Measurements from ENCODE around the gene EPS15. TPM values are rescaled to one million over a fixed set of nuclear protein-coding genes. Genes with fewer than 3 reads are reported as not detected.
"Not testable (repeated sequence)": the region's sequence is repeated elsewhere in the genome, so short reads cannot be mapped to it uniquely, and the experiment has no call there.

The EPS15 gene
- total RNA-seq, 1 donor from 2014 or later = 20.6 TPM

DNA sequence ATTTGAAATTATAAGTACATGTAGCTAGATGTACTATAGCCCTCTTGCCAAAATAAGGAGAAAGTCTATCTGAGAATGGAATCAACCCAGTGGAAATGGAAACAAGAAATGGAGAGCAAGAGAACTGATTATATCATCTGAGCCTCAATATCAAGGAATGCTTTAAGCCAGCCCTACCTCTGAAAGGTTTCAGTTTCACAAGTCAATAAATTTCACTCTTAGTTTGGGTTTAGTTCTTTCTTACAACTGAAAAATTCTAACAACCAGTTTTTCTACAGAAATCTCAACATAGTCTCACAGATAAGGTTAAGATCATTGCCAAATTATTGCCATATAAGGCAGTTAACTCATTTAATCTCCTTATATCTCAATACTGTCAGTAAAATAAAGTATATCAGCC is 80.0 kb downstream of the EPS15 start:
- H3K4me3 ChIP-seq (ENCODE audit: low read depth, low read length) = no peak overlapping the region
- no peak for DNase-seq (ENCODE audit: low read depth)
- TF ChIP-seq CTCF (conservative IDR thresholded peaks at IDR 0.05; ENCODE audit: low read depth, low read length) = no peak

DNA sequence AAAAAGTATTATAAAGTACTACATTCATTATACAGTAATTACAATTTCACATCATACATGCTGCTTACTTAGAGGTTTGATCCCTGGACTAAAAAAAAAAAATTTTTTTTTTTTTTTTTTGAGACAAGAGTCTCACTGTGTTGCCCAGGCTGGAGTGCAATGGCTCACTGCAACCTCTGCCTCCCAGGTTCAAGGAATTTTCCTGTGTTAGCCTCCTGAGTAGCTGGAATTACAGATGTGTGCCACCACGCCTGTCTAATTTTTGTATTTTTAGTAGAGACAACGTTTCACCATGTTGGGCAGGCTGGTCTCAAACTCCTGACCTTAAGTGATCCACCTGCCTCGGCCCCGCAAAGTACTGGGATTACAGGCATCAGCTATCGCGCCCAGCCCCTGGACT is 81.7 kb downstream of the EPS15 start:
- not testable (repeated sequence) for DNase-seq (ENCODE audit: low read depth); H3K4me3 ChIP-seq (ENCODE audit: low read depth, low read length)

DNA sequence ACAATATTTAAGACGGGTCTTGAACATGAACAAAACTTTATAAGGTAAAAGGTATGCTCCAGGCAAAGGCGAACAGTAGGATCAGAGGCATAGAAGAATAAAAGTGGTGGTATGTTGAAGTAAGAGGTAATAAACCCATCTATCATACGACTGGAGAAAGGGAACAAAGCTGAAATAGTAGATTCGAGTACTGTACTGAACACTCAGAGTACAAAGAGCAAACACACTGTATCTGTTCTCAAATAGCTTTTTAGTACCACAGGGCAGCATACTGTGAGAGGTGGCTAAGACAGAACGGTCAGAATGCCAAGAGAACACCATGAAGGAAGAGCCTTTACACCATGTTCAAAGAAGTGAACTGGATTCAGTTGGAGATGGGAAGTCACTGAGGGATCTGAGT is 83.2 kb downstream of the EPS15 start:
- no peak for TF ChIP-seq CTCF (conservative IDR thresholded peaks at IDR 0.05; ENCODE audit: low read depth, low read length)
- no peak for DNase-seq (ENCODE audit: low read depth)

GRCh38 chr1:51433972-51434510 is 85.0 kb downstream of the EPS15 start:
- DNase-seq (ENCODE audit: low read depth) = no peak
- no peak overlapping the region for H3K4me3 ChIP-seq (ENCODE audit: low read depth, low read length)
- no peak for TF ChIP-seq CTCF (conservative IDR thresholded peaks at IDR 0.05; ENCODE audit: low read depth, low read length)

More for the DNA sequence above, 83.2 kb downstream of the EPS15 start:
- H3K4me3 ChIP-seq (ENCODE audit: low read depth, low read length) = no peak overlapping the region

DNA sequence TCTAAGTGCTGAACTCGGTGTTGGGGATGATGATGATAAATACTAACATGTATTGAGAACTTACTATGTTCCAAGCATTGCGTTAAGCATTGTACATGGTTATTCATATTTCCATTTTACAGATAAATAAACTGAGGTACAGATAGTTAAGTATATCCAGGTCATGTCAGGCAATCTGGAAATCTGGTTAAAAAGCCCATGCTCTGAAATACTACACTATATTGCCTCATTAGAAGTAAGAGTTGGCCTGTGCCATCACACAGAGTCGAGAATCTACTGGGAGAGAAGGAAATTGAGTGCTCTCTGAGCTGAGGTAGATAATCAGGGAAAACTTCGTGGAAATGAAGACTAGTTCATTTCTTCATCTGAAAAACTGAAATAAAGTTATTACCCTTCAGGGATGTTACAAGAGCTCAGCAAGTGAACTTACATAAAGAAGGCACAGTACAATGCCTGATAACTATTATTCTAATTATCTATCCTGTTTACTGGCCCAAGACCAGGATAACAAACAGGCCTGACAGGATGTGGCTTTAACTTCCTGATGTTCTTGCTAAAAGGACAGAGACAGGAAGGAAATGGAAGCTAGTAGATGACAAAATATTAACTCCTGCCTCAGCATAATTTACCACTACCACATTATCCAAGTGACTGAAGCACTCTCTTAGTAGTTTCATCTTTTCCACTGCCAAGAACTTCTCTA is 85.6 kb downstream of the EPS15 start:
- no peak overlapping the region for H3K4me3 ChIP-seq (ENCODE audit: low read depth, low read length)
- no peak for TF ChIP-seq CTCF (conservative IDR thresholded peaks at IDR 0.05; ENCODE audit: low read depth, low read length)
- DNase-seq (ENCODE audit: low read depth) = no peak

DNA sequence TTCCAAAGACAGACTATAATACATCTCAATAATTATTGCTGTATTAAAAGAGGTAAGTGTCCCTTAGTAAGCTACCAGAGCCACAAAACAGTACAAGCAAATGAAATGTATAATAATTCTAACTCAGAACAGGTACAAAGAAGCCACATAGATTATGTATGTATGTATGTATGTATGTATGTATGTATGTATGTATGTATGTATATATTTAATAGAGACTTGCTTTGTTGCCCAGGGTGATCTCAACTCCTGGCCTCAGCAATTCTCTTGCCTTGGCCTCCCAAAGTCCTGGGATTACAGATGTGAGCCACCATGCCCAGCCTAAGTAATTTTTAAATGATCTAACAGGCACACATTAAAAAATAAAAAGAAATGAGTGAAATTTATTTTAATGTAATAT is 86.9 kb downstream of the EPS15 start:
- no peak for TF ChIP-seq CTCF (conservative IDR thresholded peaks at IDR 0.05; ENCODE audit: low read depth, low read length)
- no peak overlapping the region for H3K4me3 ChIP-seq (ENCODE audit: low read depth, low read length)
- DNase-seq (ENCODE audit: low read depth) = no peak

DNA sequence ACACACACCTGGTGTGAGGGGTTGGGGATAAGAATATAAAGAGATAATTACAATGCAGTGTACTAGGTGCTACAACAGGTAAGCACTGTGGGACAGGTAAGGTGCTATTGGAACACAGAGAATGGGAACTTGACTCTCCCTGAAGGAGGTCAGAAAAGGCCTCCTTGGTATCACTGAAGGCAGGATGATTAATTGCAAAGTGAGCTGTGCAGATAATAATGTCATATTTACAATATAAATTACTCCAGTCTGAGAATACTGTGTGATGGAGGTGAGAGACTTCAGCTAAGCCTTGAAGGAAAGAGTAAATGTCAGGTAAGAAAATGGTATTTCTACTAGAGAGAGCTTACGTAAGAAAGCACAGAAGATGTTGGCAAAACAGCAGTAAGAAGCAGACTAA is 91.6 kb downstream of the EPS15 start:
- DNase-seq (ENCODE audit: low read depth) = no peak
- TF ChIP-seq CTCF (conservative IDR thresholded peaks at IDR 0.05; ENCODE audit: low read depth, low read length) = no peak

More for the DNA sequence above, 91.6 kb downstream of the EPS15 start:
- no peak overlapping the region for H3K4me3 ChIP-seq (ENCODE audit: low read depth, low read length)

Data from epithelial cell of proximal tubule (primary cell).